ENCODE data around the gene SORCS1.

Gene SORCS1

DNA sequence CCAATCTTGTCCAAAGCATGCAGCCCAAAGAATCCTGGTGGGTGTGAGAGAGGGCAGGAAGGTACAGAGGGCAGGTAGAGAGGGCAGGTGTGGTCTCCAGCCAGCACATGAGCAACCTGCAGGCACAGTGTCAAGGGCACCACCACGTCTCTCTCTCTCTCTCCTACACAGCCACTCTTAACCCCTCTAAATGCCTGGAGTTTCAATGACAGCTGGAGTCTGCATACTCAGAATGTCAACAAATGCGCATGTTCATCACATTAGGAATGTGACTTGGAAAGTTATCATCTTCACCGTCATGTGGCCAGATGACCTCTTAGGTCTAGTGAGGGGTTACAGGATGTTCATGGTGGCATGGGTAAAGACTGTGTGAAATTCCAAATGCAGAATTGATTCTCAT lies 456.8 kb downstream of the SORCS1 start:
- Histone ChIP-seq H3K4me3 (ENCODE audit: low read depth, low read length) (no peak overlapping the region), H3K4me1 (ENCODE audit: control insufficient read depth, insufficient read depth, low read length) (no peaks in the 10 kb centered on the region), H3K9me3 (ENCODE audit: control insufficient read depth, insufficient read depth, low read depth, low read length) (no peaks in the 10 kb centered on the region), H3K27ac (ENCODE audit: extremely low read depth, low read depth, low read length) (no peak overlapping the region), H3K36me3 (ENCODE audit: control insufficient read depth in 2 of 2, insufficient read depth in 1 of 2, low read length in 2 of 2) (no peaks in the 10 kb centered on the region)
- TF ChIP-seq, protein P1, sequence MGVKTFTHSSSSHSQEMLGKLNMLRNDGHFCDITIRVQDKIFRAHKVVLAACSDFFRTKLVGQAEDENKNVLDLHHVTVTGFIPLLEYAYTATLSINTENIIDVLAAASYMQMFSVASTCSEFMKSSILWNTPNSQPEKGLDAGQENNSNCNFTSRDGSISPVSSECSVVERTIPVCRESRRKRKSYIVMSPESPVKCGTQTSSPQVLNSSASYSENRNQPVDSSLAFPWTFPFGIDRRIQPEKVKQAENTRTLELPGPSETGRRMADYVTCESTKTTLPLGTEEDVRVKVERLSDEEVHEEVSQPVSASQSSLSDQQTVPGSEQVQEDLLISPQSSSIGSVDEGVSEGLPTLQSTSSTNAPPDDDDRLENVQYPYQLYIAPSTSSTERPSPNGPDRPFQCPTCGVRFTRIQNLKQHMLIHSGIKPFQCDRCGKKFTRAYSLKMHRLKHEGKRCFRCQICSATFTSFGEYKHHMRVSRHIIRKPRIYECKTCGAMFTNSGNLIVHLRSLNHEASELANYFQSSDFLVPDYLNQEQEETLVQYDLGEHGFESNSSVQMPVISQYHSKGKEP (tag by site-specific recombination; IDR thresholded peaks at IDR 0.05) = no peak
- TF ChIP-seq ZNF514 (tag by site-specific recombination; IDR thresholded peaks at IDR 0.05) = no peak
- TF ChIP-seq, protein P2, sequence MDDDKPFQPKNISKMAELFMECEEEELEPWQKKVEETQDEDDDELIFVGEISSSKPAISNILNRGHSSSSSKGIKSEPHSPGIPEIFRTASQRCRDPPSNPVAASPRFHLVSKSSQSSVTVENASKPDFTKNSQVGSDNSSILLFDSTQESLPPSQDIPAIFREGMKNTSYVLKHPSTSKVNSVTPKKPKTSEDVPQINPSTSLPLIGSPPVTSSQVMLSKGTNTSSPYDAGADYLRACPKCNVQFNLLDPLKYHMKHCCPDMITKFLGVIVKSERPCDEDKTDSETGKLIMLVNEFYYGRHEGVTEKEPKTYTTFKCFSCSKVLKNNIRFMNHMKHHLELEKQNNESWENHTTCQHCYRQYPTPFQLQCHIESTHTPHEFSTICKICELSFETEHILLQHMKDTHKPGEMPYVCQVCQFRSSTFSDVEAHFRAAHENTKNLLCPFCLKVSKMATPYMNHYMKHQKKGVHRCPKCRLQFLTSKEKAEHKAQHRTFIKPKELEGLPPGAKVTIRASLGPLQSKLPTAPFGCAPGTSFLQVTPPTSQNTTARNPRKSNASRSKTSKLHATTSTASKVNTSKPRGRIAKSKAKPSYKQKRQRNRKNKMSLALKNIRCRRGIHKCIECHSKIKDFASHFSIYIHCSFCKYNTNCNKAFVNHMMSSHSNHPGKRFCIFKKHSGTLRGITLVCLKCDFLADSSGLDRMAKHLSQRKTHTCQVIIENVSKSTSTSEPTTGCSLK (tag by site-specific recombination; IDR thresholded peaks at IDR 0.05) = no peak
- TF ChIP-seq ZNF558 (tag by site-specific recombination; IDR thresholded peaks at IDR 0.05) = no peak
- TF ChIP-seq, protein P3, sequence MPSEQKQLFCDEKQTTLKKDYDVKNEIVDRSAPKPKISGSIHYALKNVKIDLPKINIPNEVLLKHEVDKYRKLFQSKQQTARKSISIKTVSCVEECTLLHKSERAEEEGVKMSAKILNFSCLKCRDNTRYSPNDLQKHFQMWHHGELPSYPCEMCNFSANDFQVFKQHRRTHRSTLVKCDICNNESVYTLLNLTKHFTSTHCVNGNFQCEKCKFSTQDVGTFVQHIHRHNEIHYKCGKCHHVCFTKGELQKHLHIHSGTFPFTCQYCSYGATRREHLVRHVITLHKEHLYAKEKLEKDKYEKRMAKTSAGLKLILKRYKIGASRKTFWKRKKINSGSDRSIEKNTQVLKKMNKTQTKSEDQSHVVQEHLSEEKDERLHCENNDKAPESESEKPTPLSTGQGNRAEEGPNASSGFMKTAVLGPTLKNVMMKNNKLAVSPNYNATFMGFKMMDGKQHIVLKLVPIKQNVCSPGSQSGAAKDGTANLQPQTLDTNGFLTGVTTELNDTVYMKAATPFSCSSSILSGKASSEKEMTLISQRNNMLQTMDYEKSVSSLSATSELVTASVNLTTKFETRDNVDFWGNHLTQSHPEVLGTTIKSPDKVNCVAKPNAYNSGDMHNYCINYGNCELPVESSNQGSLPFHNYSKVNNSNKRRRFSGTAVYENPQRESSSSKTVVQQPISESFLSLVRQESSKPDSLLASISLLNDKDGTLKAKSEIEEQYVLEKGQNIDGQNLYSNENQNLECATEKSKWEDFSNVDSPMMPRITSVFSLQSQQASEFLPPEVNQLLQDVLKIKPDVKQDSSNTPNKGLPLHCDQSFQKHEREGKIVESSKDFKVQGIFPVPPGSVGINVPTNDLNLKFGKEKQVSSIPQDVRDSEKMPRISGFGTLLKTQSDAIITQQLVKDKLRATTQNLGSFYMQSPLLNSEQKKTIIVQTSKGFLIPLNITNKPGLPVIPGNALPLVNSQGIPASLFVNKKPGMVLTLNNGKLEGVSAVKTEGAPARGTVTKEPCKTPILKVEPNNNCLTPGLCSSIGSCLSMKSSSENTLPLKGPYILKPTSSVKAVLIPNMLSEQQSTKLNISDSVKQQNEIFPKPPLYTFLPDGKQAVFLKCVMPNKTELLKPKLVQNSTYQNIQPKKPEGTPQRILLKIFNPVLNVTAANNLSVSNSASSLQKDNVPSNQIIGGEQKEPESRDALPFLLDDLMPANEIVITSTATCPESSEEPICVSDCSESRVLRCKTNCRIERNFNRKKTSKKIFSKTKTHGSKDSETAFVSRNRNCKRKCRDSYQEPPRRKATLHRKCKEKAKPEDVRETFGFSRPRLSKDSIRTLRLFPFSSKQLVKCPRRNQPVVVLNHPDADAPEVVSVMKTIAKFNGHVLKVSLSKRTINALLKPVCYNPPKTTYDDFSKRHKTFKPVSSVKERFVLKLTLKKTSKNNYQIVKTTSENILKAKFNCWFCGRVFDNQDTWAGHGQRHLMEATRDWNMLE (tag by site-specific recombination; conservative IDR thresholded peaks at IDR 0.05; ENCODE audit: low read depth) = no peak
- no peak for TF ChIP-seq BCL11A (tag by site-specific recombination; IDR thresholded peaks at IDR 0.05; ENCODE audit: low read depth)
- TF ChIP-seq GLI2 (tag by site-specific recombination; IDR thresholded peaks at IDR 0.05; ENCODE audit: borderline replicate concordance, low read depth) = no peak
- no peak for TF ChIP-seq ZNF610 (tag by site-specific recombination; IDR thresholded peaks at IDR 0.05; ENCODE audit: borderline replicate concordance)
- TF ChIP-seq ZNF544 (tag by site-specific recombination; IDR thresholded peaks at IDR 0.05) = no peak
- no peak for TF ChIP-seq SP3 (tag by site-specific recombination; IDR thresholded peaks at IDR 0.05)
- TF ChIP-seq ZNF76 (tag by site-specific recombination; IDR thresholded peaks at IDR 0.05; ENCODE audit: borderline replicate concordance, low read depth) = no peak
- TF ChIP-seq KLF8 (tag by site-specific recombination; IDR thresholded peaks at IDR 0.05) = no peak
- CTCF ChIA-PET = interaction anchor here (0.5 to 1.7 kb wide), 7 partner anchors 39 to 432 kb away, joined by 3 to 10 read pairs (median 4); no protein-coding TSS in a partner anchor
- POLR2A ChIA-PET = no interaction called here

DNA sequence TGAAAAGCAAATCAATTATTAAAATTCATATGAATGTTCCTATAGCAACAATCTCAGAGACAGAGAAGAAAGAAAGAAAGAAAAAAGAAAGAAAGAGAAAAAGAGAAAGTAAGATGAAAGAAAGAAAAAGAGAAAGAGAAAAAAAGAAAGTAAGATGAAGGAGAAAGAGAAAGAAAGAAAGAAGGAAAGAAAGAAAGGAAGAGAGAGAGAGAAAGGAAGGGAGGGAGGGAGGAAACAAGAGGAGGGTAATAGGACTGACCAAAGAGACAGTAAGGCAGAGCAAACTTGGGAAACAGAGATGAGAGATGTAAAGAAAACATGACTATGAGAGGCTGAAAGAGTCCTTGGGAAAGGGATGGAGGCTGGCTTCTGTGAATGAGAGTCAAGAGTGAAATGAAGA lies 458.4 kb downstream of the SORCS1 start:
- H3K4me3 ChIP-seq (ENCODE audit: low read depth, low read length) = no peak overlapping the region
- CTCF ChIA-PET = interaction anchor here (0.6 to 3.6 kb wide), 30 partner anchors 8 to 1841 kb away, joined by 3 to 32 read pairs (median 4); no protein-coding TSS in a partner anchor
- H3K9me3 ChIP-seq (ENCODE audit: control insufficient read depth, insufficient read depth, low read depth, low read length) = no peaks in the 10 kb centered on the region
- no peaks in the 10 kb centered on the region for H3K36me3 ChIP-seq (ENCODE audit: control insufficient read depth in 2 of 2, insufficient read depth in 1 of 2, low read length in 2 of 2)
- H3K27ac ChIP-seq (ENCODE audit: extremely low read depth, low read depth, low read length) = no peak overlapping the region
- H3K4me1 ChIP-seq (ENCODE audit: control insufficient read depth, insufficient read depth, low read length) = no peaks in the 10 kb centered on the region
- POLR2A ChIA-PET = no interaction called here
- TF ChIP-seq SCRT1 (tag by site-specific recombination; IDR thresholded peaks at IDR 0.05; ENCODE audit: borderline replicate concordance) (no peak), ZNF600 (tag by site-specific recombination; IDR thresholded peaks at IDR 0.05) (no peak), ZNF707 (tag by site-specific recombination; IDR thresholded peaks at IDR 0.05) (no peak), ZXDB (tag by site-specific recombination; IDR thresholded peaks at IDR 0.05) (no peak), ZNF529 (tag by site-specific recombination; IDR thresholded peaks at IDR 0.05; ENCODE audit: insufficient replicate concordance) (no peak), IKZF3 (tag by site-specific recombination; IDR thresholded peaks at IDR 0.05) (no peak), PRDM1 (tag by site-specific recombination; IDR thresholded peaks at IDR 0.05) (peak; percentile 97), ZNF549 (tag by site-specific recombination; IDR thresholded peaks at IDR 0.05) (no peak), ZNF776 (tag by site-specific recombination; IDR thresholded peaks at IDR 0.05; ENCODE audit: borderline replicate concordance) (no peak), OSR2 (tag by site-specific recombination; IDR thresholded peaks at IDR 0.05) (no peak), ZNF366 (tag by site-specific recombination; conservative IDR thresholded peaks at IDR 0.05) (0 out of 2 replicates have a peak, but pooled peaks have one; percentile 15), ZNF112 (tag by site-specific recombination; IDR thresholded peaks at IDR 0.05) (no peak), ZNF610 (tag by site-specific recombination; IDR thresholded peaks at IDR 0.05; ENCODE audit: borderline replicate concordance) (no peak), ZNF830 (tag by site-specific recombination; IDR thresholded peaks at IDR 0.05; ENCODE audit: low read depth) (no peak)
- TF ChIP-seq, protein P4, sequence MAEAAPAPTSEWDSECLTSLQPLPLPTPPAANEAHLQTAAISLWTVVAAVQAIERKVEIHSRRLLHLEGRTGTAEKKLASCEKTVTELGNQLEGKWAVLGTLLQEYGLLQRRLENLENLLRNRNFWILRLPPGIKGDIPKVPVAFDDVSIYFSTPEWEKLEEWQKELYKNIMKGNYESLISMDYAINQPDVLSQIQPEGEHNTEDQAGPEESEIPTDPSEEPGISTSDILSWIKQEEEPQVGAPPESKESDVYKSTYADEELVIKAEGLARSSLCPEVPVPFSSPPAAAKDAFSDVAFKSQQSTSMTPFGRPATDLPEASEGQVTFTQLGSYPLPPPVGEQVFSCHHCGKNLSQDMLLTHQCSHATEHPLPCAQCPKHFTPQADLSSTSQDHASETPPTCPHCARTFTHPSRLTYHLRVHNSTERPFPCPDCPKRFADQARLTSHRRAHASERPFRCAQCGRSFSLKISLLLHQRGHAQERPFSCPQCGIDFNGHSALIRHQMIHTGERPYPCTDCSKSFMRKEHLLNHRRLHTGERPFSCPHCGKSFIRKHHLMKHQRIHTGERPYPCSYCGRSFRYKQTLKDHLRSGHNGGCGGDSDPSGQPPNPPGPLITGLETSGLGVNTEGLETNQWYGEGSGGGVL (tag by site-specific recombination; IDR thresholded peaks at IDR 0.05) = no peak

Measured in HEK293 (cell line).